GM19099 (cell line): Measurements from ENCODE around the gene B3GNT4.

Experiments used
- POLR2A ChIP-seq: IDR thresholded peaks from 3 replicates; pipeline ENCODE4 v1.6.1; 2011; ENCODE audit warnings: low read depth; ENCODE audit not compliant: insufficient read length; ENCODE audit errors: extremely low read depth

The B3GNT4 gene

DNA sequence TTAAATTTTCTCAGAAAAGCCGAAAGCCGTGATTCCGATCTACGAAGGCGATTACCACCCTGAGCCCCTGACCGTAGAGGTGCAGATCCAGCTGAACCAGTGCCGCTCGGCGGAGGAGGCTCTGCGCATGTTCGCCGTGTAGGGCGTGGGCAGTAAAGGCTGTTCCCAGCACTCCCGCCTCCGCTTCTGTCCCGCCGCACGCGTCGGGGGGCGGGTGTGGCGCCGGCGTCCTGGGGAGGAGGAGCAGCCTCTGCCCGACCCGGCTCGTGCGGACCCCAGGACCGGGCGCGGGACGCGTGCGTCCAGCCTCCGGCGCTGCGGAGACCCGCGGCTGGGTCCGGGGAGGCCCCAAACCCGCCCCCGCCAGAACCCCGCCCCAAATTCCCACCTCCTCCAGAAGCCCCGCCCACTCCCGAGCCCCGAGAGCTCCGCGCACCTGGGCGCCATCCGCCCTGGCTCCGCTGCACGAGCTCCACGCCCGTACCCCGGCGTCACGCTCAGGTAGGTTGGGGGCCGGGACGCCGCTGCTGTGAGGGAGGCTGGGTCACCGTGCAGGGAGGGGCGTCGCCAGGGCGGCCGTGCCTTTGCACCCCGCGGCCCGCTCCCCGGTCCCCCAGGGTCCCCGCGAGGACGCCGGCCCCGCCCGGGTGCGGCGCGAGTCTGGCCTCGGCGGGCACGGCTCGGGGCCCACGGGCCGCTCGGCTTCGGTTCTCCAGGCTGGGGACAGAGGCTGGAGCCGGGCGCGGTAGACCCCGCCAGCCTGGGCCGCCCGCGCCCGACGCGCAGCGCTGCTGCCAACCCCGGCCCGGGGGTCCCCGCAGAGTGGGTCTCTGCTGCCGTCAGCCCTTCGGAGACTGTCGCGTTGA is at the start of gene B3GNT4:
TSS of gene B3GNT4 (plus strand) at position 409 of the 866 bp plus-strand sequence. CDS start 910 bp downstream, outside the sequence.
- TF ChIP-seq POLR2A = no peak

- no peak for TF ChIP-seq POLR2A
These were observed 47.8 kb upstream of the B3GNT4 start for GRCh38 chr12:122155705-122156104.

DNA sequence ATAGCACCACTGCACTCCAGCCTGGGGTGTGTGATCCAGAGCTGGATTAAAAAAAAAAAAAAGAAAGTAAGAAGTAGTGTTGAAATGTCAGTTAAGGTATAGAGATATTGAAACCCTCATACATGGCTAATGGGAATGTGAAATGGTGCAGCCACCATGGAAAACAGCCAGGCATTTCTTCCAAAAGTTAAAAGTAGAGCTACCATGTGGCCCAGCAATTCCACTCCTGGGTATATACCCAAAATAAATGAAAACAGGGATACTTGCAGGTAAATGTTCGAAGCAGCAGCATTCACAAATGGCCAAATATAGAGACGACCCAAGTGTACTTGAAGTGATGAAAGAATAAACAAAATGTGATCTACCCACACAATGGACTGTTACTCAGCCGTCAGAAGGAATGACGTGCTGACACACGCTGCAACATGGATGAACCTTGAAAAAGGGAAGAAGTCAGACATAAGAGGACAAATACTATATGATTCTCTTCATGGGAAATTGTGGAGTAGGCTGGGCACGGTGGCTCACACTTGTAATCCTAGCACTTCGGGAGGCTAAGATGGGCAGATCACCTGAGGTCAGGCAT is 44.7 kb upstream of the B3GNT4 start:
- no peak for TF ChIP-seq POLR2A

GRCh38 chr12:122159882-122160281 is 43.6 kb upstream of the B3GNT4 start:
- TF ChIP-seq POLR2A = no peak

- TF ChIP-seq POLR2A = no peak
These were observed 42.7 kb upstream of the B3GNT4 start for GRCh38 chr12:122160761-122161160.

GRCh38 chr12:122161682-122162081 is 41.8 kb upstream of the B3GNT4 start:
- no peak for TF ChIP-seq POLR2A

GRCh38 chr12:122162976-122163375 is 40.5 kb upstream of the B3GNT4 start:
- TF ChIP-seq POLR2A = no peak

GRCh38 chr12:122166422-122167349 is 36.8 kb upstream of the B3GNT4 start:
- TF ChIP-seq POLR2A = no peak

- no peak for TF ChIP-seq POLR2A
These were observed 36.1 kb upstream of the B3GNT4 start for GRCh38 chr12:122167356-122167925.

DNA sequence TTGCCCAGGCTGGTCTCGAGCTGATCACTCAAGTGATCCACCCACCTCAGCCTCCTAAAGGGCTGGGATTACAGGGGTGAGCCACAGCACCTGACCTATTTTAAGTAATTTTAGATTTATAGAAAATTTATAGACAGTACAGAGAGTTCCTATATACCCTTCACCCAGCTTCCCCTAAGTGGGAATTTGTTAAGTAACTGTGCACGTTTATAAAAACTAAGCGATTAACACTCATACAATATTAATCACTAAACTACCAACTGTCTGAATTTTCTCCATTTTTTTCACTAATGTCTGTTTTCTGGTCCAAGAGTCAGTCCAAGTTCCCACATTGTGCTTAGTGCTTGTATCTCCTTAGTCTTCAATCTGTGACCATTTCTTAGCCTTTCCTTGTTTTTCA is 35.0 kb upstream of the B3GNT4 start:
- TF ChIP-seq POLR2A = no peak

DNA sequence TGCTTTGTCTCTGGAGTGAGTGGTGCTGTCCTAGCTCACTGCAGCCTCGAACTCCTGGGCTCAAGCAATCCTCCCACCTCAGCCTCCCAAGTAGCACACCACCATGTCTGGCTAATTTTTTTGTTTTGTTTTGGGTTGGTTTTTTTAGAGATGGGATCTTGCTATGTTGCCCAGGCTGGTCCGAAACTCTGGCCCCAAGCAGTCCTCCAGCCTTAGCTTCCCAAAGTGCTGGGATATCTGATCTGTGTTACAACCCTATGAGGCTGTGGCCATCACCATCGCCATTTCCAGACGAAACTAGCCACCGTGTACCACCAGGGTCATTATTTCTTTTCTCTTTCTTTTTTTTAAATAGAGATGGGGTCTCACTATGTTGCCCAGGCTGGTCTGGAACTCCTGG is 32.1 kb upstream of the B3GNT4 start:
- no peak for TF ChIP-seq POLR2A

DNA sequence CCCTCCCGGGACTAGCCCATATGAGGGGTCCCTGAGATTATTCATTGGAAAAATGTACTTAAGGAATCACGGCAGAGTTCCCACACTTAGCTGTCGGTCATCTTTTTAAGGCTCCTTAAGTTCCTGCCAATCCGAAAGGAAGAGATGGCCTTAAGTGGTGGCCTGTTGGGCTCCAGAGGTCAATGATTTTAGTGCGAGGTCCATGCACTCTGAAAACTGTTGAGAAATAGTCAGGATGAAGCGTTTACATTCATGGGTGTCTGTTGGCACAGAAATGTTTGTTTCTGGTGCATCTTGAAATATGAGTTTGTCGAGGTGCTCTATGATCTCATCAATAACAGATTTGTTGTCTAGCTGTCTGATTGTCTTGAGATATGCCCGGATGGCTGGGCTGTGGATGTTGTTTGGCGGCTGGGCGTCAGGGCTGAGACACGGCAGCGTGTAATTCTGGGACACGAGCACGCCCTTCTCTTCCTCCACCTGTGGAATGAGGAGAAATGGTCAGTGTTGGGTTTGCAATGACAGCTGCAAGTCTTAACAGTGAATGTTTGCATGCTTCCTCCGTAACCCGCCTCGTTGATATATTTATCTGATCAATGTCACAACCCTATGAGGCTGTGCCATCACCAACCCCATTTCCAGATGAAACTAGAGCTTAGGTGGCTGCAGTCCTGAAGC is 31.1 kb upstream of the B3GNT4 start:
- no peak for TF ChIP-seq POLR2A

DNA sequence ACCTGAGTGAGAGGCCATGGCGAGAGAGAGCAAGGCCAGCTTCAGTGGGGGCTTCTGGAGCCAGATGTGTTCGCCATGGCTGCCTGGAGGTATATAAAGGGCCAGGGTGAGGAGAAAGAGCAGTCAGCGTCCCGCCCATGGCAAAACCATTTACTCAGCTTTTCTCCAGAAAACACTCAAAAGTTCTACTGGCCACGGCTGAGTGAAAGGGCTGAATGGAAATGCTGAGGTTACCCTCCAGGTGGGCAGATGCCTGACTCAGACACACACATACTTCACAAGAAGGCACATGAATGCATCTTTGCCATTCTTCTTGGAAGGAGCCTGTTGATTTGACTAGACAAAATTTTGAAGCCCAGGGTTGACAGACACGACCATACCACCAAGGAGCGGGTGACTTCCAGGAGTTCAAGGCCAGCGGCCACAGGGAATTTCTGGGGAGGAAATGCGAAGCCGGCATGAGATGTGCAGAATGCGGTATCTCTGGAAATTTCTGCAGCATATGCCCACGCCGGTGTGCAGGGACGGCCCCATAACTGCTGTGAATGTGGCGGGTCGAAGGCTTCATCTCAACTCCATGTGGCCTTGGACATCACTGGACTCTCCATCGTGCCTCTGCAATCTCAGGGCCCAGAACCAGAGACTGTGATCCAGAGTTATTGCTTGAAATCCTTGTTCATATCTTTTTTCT is 29.2 kb upstream of the B3GNT4 start, which contains the start of gene IL31:
TSS of gene IL31 (minus strand) at position 67 of the 691 bp plus-strand sequence. CDS start at position 18, 49 bp downstream.
- TF ChIP-seq POLR2A = no peak
